RWPE2 (cell line): ENCODE measurements around the gene ZNF554.
"Not testable (repeated sequence)": the region's sequence is repeated elsewhere in the genome, so short reads cannot be mapped to it uniquely, and the experiment has no call there.

Experiments
- ATAC-seq: fragments of 200-7000 bp; cut with Tn5 transposase; 3 replicates; pipeline ENCODE4 v1.9.1; 2021; ENCODE audit warnings: low read depth
- DNase-seq: peaks from one replicate; pipeline ENCODE4 v3.0.0-alpha.2; 2020; ENCODE audit warnings: low spot score
- H3K27ac ChIP-seq: fragments of 450-650 bp; 2 replicates; pipeline ENCODE4 v1.5.1; 2017; ENCODE audit warnings: mild to moderate bottlenecking; ENCODE audit not compliant: poor library complexity, severe bottlenecking
- H3K27me3 ChIP-seq: fragments of 250-450 bp; sonication (Bioruptor Pico); 2 replicates; pipeline ENCODE4 v1.5.1; 2021; ENCODE audit warnings: mild to moderate bottlenecking, moderate library complexity; ENCODE audit not compliant: insufficient read depth, poor library complexity, severe bottlenecking
- H3K36me3 ChIP-seq: fragments of 250-450 bp; sonication (Bioruptor Pico); 2 replicates; pipeline ENCODE4 v1.5.1; 2020; ENCODE audit warnings: low read depth, mild to moderate bottlenecking, moderate library complexity
- H3K4me1 ChIP-seq: fragments of 250-450 bp; sonication (Bioruptor Pico); 2 replicates; pipeline ENCODE4 v1.5.1; 2021; ENCODE audit warnings: mild to moderate bottlenecking, moderate library complexity; ENCODE audit not compliant: insufficient read depth, poor library complexity, severe bottlenecking
- H3K4me3 ChIP-seq: fragments of 250-450 bp; sonication (Bioruptor Pico); 2 replicates; pipeline ENCODE4 v1.5.1; 2021; ENCODE audit warnings: mild to moderate bottlenecking, moderate library complexity; ENCODE audit not compliant: severe bottlenecking
- H3K9me3 ChIP-seq: fragments of 250-450 bp; sonication (Bioruptor Pico); 2 replicates; pipeline ENCODE4 v1.5.1; 2021; ENCODE audit warnings: mild to moderate bottlenecking, moderate library complexity; ENCODE audit not compliant: severe bottlenecking
- CTCF ChIP-seq: fragments of 450-650 bp; IDR thresholded peaks from one replicate; pipeline ENCODE4 v1.5.1; 2017; ENCODE audit warnings: mild to moderate bottlenecking, moderate library complexity; ENCODE audit not compliant: poor library complexity, severe bottlenecking

ZNF554 gene

GRCh38 chr19:2791440-2791839, 28.2 kb upstream of the ZNF554 start:
- H3K36me3 ChIP-seq: peaks cover 46% of the 10 kb centered on the region
- H3K27ac ChIP-seq: no peak overlapping the region
- H3K4me1 ChIP-seq: no peaks in the 10 kb centered on the region

GRCh38 chr19:2791876-2792275, 27.8 kb upstream of the ZNF554 start:
- Histone ChIP-seq H3K4me3 (no peak overlapping the region), H3K4me1 (no peaks in the 10 kb centered on the region), H3K27me3 (no peaks in the 10 kb centered on the region), H3K27ac (no peak overlapping the region), H3K9me3 (no peaks in the 10 kb centered on the region), H3K36me3 (peaks cover 46% of the 10 kb centered on the region)
- TF ChIP-seq CTCF: no peak
- ATAC-seq (no peak), DNase-seq (no peak)

More at GRCh38 chr19:2791440-2791839, 28.2 kb upstream of the ZNF554 start:
- ATAC-seq (no peak), DNase-seq (no peak)
- Histone ChIP-seq H3K9me3 (no peaks in the 10 kb centered on the region), H3K27me3 (no peaks in the 10 kb centered on the region), H3K4me3 (no peak overlapping the region)
- TF ChIP-seq CTCF: no peak

GRCh38 chr19:2792666-2793065, 27.0 kb upstream of the ZNF554 start:
- H3K4me1 ChIP-seq, H3K4me3 ChIP-seq, H3K27ac ChIP-seq, ATAC-seq, DNase-seq, H3K9me3 ChIP-seq, H3K27me3 ChIP-seq: not testable (repeated sequence)
- peaks cover 50% of the 10 kb centered on the region for H3K36me3 ChIP-seq

- no peaks in the 10 kb centered on the region for H3K9me3 ChIP-seq
- no peaks in the 10 kb centered on the region for H3K27me3 ChIP-seq
- DNase-seq (no peak), ATAC-seq (no peak)
- H3K27ac ChIP-seq: no peak overlapping the region
- H3K36me3 ChIP-seq: peaks cover 54% of the 10 kb centered on the region
- no peak for TF ChIP-seq CTCF
- H3K4me3 ChIP-seq: no peak overlapping the region
- no peaks in the 10 kb centered on the region for H3K4me1 ChIP-seq
Observed at GRCh38 chr19:2793126-2793525, 26.5 kb upstream of the ZNF554 start.

- no peak overlapping the region for H3K27ac ChIP-seq
- DNase-seq (no peak), ATAC-seq (no peak)
- no peak overlapping the region for H3K4me3 ChIP-seq
- H3K9me3 ChIP-seq: no peaks in the 10 kb centered on the region
- peaks cover 54% of the 10 kb centered on the region for H3K36me3 ChIP-seq
- H3K4me1 ChIP-seq: no peaks in the 10 kb centered on the region
- no peaks in the 10 kb centered on the region for H3K27me3 ChIP-seq
- no peak for TF ChIP-seq CTCF
Observed at GRCh38 chr19:2793577-2793976, 26.1 kb upstream of the ZNF554 start.
